Activated naive CD4-positive, alpha-beta T cell treated with anti-CD3 and anti-CD28 coated beads, Interleukin-2, amount 50 U/mL, for 16 hours (primary cell): ENCODE measurements around the gene GK2.

Experiments
- DNase-seq: peaks from one replicate; pipeline ENCODE4 v3.0.0-alpha.2; 2020

GK2 gene

DNA sequence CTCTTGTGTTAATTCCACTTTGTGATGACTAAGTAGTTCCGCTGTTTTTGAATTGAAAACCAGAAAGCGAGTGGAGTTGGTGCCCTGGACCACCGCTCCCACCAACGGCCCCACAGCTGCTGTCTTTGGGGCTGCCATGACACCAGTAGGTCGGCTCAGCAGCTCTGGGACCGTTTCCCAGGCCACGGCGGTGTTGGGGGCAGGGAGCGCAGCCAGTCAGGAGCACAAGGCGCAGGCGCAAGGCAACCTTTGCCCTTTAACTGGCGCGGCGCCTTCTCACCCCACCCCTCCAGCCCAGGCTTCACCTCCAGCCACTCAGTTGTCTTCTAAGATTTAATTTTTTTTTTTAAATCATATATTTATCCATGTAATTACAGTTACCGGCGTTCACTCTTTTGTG is at the start of gene GK2:
GK2 (minus strand) TSS at position 166 of the 400 bp plus-strand sequence; CDS start at position 138, 28 bp downstream.
- DNase-seq, result no peak

- DNase-seq, result no peak
These were observed 47.2 kb upstream of the GK2 start for GRCh38 chr4:79455216-79455615.

- no peak for DNase-seq
These were observed 46.6 kb upstream of the GK2 start for GRCh38 chr4:79454656-79455055.

- DNase-seq, result no peak
These were observed 42.0 kb upstream of the GK2 start for GRCh38 chr4:79450053-79450452.

GRCh38 chr4:79446145-79446544 is 38.1 kb upstream of the GK2 start:
- DNase-seq, result no peak

DNA sequence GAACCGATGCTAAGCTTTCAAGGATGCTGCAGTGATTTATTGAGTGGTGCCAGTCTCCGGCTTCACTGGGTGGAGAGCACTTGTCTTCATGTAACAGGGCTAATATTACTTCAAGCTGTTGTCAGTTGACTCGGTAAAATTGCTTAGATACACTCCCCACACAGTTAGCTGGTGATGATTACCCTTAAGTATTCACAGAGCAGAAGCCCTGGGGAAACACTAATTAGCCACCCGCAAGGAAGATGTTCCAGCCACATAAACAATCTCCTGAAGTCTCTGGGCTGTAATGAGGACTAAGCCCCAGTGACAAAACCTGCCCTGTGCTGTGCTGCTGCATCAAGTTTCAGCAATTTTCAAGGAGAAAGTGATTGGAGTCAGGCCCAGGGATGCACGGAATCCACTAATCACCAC is 37.3 kb upstream of the GK2 start:
- no peak for DNase-seq

DNA sequence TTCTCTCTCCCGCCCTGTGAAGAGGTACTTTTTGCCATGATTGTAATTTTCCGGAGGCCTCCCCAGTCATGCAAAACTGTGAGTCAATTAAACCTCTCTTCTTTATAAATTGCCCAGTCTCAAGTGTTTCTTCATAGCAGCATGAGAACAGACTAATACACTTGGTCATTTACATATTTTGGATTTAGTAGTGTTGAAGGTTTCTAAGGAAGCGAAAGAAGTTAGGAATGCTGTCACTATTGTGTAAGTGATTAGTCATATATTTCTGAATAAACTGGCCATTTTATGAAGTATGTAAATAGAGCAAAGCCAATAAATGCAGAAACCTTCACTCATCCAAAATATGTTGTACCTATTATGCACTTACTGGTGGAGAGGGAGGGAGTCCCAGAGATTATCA is 34.4 kb upstream of the GK2 start:
- DNase-seq, result no peak

DNA sequence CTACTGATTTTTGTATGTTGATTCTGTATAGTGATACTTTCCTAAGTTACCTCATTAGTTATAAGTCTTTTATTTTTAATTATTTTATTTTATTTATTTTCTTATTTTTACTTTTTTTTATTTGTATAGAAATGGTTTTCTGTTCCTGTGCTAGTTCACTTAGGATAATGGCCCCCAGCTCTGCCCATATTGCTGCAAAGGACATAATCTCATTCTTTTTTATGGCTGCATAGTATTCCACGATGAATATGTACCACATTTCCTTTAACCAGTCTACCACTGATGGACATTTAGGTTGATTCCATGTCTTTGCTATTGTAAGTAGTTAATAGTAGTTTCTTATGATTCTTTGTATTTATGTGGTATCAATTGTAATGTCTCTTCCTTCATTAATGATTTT is 31.5 kb upstream of the GK2 start:
- no peak for DNase-seq

- no peak for DNase-seq
These were observed 23.8 kb upstream of the GK2 start for GRCh38 chr4:79431839-79432238.

DNA sequence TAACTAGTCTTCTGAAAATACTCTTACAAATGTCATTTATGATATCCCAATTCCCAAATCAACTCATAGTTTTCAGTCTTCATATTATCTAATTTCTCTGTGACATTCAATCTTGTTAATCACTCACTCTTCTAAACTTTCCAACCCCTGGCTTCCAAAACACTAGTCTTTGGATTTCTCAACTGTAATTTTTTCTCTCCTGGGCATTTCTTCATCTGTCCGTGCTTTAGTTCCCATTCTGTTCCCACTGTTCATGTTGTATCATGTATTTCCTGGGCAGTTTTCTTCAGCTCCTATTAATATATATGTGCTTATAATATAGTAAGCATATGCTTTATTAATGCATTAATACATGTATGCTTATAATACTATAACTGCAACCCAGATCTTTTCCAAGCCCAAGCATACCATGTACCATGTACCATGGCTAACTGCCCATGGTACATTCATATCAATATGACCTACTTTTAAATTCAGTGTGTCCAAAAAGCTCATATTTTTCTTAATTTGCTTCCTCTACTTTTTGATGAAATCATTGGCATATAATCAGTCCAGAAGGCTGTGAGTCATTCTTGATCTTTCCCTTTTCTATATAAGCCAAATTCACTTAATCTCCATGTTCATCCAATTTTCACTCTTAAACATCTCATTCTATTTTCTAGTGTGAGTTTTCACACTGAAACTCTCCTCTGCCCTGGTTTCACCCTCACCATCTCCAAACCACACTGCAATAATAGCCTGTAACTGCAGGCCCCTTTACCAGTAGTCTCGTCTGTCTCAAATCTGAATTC is 21.3 kb upstream of the GK2 start:
- no peak for DNase-seq

GRCh38 chr4:79426989-79427388 is 19.0 kb upstream of the GK2 start:
- no peak for DNase-seq

GRCh38 chr4:79425586-79425985 is 17.6 kb upstream of the GK2 start:
- no peak for DNase-seq

- no peak for DNase-seq
These were observed 13.5 kb upstream of the GK2 start for GRCh38 chr4:79421483-79421882.

GRCh38 chr4:79413886-79414285 is 5.9 kb upstream of the GK2 start:
- DNase-seq, result no peak

- DNase-seq, result no peak
These were observed 5.2 kb upstream of the GK2 start for GRCh38 chr4:79413032-79413885.

DNA sequence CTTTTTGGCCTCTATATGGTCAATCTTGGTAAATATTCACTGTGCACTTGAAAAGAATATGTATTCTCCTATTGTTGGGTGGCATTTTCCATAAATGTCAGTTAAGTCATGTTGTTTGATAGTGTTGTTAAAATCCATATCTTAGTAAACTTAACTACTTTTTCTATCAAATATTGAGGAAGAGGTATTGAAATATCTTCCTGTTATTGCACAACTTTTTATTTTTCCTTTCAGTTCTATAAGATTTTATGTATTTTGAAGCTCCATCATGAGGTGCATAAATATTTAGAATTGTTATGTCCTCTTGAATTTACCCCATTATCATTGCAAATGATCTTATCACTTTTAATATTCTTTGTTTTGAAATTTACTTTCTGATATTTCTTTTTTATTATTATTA is 3.4 kb downstream of the GK2 start:
- no peak for DNase-seq

GRCh38 chr4:79403356-79403755 is 4.7 kb downstream of the GK2 start:
- DNase-seq, result no peak

DNA sequence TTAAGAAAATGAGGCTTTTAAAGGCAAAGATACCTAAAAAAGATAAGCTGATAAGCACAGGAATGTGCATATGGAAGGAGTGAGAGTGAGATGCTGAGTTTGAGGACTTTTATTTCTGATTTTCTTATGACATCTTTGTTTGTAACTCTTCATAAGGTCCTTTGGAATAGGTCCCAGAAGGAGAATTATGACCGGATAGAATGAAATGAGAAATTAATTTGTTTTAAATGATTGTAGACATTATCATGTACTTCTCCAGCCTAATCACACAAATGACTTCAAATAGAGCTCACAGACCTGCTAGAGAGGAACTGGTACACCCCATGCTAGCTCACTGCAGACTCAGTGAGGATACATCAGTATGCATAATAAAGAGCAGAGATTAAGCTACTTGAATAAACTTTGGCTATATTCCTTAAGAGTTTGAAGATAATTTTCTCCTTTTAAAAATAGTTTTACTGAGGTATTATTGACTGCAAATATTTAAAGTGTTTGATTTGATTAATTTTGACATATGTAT is 5.6 kb downstream of the GK2 start:
- no peak for DNase-seq

- DNase-seq, result no peak
These were observed 9.0 kb downstream of the GK2 start for GRCh38 chr4:79399076-79399475.

- DNase-seq, result no peak
These were observed 10.1 kb downstream of the GK2 start for GRCh38 chr4:79397951-79398350.

DNA sequence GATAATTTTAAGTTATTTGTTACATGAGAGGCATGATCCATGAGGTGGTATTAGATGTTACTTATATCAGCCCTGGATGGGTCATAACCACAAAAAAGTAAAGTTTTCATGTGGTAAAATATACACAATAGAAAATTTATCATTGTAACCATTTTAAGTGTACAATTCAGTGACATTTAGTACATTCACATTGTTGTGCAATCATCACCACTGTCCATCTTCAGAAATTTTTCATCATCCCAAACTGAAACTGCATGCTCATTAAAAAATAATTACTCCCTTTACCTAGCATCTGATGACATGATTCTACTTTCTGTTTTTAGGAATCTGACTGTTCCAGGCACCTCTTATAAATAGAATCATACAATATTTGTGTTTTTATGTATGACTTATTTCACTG is 11.2 kb downstream of the GK2 start:
- no peak for DNase-seq

- DNase-seq, result no peak
These were observed 12.2 kb downstream of the GK2 start for GRCh38 chr4:79395841-79396240.

DNA sequence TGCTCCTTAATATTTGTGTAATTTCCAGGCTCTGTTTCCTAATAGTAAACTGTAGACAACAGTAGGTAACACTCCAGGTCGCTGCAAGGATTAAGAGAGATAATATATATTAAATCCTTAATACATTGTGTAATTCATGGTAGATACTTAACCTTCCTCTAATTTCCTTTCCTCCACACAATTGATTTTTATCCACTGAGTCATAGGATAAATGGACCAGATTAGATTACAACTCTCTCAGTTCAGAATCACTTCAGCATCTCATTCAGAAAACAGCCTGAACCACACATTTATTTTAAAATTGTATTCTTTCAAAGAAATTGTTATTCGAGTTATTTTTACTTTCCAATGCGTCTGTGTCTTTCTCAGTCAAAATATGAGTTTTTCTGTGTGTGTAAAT is 17.1 kb downstream of the GK2 start:
- DNase-seq, result no peak

DNA sequence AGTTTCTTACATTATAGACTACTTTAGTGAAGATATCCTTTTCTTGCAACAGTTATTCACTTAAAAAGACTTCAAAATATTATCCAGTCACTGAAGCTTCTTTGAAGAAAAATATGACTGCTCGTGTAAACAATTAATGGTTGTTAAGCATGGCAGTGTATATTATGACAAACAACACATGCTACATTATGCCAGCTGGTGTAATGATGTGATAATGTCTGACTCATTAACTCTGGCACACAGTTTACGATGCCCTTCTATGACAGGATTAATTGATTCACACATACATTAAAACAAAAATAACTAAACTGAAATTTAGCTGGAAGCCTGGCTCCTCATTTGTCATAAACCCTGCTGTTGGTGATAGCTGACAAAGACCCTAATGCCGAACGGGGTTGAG is 22.4 kb downstream of the GK2 start:
- no peak for DNase-seq
